Measurements from ENCODE around the gene ZNRF4.

- TF ChIP-seq, protein P1, sequence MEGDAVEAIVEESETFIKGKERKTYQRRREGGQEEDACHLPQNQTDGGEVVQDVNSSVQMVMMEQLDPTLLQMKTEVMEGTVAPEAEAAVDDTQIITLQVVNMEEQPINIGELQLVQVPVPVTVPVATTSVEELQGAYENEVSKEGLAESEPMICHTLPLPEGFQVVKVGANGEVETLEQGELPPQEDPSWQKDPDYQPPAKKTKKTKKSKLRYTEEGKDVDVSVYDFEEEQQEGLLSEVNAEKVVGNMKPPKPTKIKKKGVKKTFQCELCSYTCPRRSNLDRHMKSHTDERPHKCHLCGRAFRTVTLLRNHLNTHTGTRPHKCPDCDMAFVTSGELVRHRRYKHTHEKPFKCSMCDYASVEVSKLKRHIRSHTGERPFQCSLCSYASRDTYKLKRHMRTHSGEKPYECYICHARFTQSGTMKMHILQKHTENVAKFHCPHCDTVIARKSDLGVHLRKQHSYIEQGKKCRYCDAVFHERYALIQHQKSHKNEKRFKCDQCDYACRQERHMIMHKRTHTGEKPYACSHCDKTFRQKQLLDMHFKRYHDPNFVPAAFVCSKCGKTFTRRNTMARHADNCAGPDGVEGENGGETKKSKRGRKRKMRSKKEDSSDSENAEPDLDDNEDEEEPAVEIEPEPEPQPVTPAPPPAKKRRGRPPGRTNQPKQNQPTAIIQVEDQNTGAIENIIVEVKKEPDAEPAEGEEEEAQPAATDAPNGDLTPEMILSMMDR (IDR thresholded peaks at IDR 0.05; ENCODE audit: low read length): no peak
- TF ChIP-seq EZH2 (optimal IDR thresholded peaks at IDR 0.05; ENCODE audit: low read depth, low read length): no peak
Observed at GRCh38 chr19:5458420-5458819, 3.2 kb downstream of the ZNRF4 start.

Measured in MM.1S (cell line).